PC-9 (cell line): ENCODE results near the gene GMNC.

Experiments used
- EZH2 ChIP-seq: fragments of 200-600 bp; sonication (generic); IDR thresholded peaks from 2 replicates; pipeline ENCODE4 v1.8.0; 2017; ENCODE audit warnings: antibody characterized with exemption, low read depth
- TF ChIP-seq, protein P1 (sequence below): fragments of 200-600 bp; sonication (generic); conservative IDR thresholded peaks from 2 replicates; pipeline ENCODE4 v1.6.1; 2017; ENCODE audit warnings: mixed run types, antibody characterized with exemption, mild to moderate bottlenecking, moderate library complexity

DNA sequence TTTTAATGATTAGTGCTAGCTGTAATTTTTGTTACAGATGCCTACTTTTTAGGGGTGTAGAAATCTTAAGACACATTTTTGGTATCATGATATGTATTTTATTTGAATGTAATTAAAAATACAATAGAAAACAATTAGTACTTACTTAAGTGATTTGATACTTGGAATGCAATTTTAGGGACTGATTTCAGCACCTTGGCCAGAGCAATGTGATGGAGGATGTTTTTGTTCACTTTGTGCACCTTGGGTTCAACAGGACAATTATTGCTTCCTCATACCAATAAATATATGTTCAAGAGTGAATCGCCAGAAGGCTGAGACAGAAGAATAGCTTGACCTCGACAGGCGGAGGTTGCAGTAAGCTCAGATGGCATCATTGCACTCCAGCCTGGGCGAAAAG lies 22.3 kb downstream of the GMNC start:
- TF ChIP-seq EZH2 = no peak
- TF ChIP-seq, protein P1, sequence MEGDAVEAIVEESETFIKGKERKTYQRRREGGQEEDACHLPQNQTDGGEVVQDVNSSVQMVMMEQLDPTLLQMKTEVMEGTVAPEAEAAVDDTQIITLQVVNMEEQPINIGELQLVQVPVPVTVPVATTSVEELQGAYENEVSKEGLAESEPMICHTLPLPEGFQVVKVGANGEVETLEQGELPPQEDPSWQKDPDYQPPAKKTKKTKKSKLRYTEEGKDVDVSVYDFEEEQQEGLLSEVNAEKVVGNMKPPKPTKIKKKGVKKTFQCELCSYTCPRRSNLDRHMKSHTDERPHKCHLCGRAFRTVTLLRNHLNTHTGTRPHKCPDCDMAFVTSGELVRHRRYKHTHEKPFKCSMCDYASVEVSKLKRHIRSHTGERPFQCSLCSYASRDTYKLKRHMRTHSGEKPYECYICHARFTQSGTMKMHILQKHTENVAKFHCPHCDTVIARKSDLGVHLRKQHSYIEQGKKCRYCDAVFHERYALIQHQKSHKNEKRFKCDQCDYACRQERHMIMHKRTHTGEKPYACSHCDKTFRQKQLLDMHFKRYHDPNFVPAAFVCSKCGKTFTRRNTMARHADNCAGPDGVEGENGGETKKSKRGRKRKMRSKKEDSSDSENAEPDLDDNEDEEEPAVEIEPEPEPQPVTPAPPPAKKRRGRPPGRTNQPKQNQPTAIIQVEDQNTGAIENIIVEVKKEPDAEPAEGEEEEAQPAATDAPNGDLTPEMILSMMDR = no peak
